Ovary (tissue), 9 donors: ENCODE results near the gene BPTF. TPM values are rescaled to one million over a fixed set of nuclear protein-coding genes. Genes with fewer than 3 reads are reported as not detected.
"Not testable (repeated sequence)": the region's sequence is repeated elsewhere in the genome, so short reads cannot be mapped to it uniquely, and the experiment has no call there.

ENCODE experiments used
- DNase-seq, 5 donors: peaks; one replicate each; pipeline ENCODE4 v3.0.0-alpha.2; 2019 to 2020
- H3K27ac ChIP-seq, 2 donors: fragments of 200-600 bp; one replicate each; pipeline versions ENCODE4 v1.5.1 to v1.8.0; 2019 to 2022
- H3K27me3 ChIP-seq: fragments of 200-600 bp; one replicate; pipeline ENCODE4 v1.8.0; 2022
- H3K36me3 ChIP-seq: fragments of 200-600 bp; sonication (generic); one replicate; pipeline ENCODE4 v1.5.1; 2019
- H3K4me1 ChIP-seq: one replicate; pipeline ENCODE4 v1.8.1; 2013; ENCODE audit warnings: mild to moderate bottlenecking, moderate library complexity; ENCODE audit not compliant: insufficient read depth
- H3K4me3 ChIP-seq: fragments of 200-600 bp; sonication (generic); one replicate; pipeline ENCODE4 v1.5.1; 2017
- H3K9me3 ChIP-seq, 2 donors: fragments of 200-600 bp in 1 of 2; sonication (generic) in 1 of 2; one replicate each; pipeline versions ENCODE4 v1.5.1 to v1.8.1; 2013 to 2019; ENCODE audit warnings: mild to moderate bottlenecking in 1 of 2, moderate library complexity in 1 of 2
- CTCF ChIP-seq, 3 donors: fragments of 450-650 bp in 2 of 3; fragments of 200-600 bp in 1 of 3; IDR thresholded peaks; one replicate each; pipeline versions ENCODE4 v1.5.1 to v1.8.0; 2016 to 2022; ENCODE audit warnings: antibody characterized with exemption in 3 of 3, mild to moderate bottlenecking in 1 of 3
- EP300 ChIP-seq: sonication (generic); formaldehyde crosslinking; IDR thresholded peaks from one replicate; pipeline ENCODE4 v1.6.1; 2017; ENCODE audit warnings: antibody characterized with exemption
- POLR2A ChIP-seq: fragments of 450-650 bp; IDR thresholded peaks from one replicate; pipeline ENCODE4 v1.6.1; 2017; ENCODE audit warnings: antibody characterized with exemption, mild to moderate bottlenecking, moderate library complexity
- WGBS, 3 donors: extraction: QIAGEN DNeasy Blood & Tissue Kit in 1 of 3; methylation state at CpG; one replicate each; pipeline versions ENCODE4 v1.1.5 to v1.1.7; 2013 to 2017; 5-methylcytosine and 5-hydroxymethylcytosine counted together
- intact Hi-C, 4 donors: fragments of 100-400 bp; cut with DNase I; formaldehyde crosslinking; loops; one replicate each; pipeline versions ENCODE4 v1.11.0 to v1.15.1; 2022 to 2023
- polyA plus RNA-seq, 2 donors: library from polyadenylated mRNA; stranded (reverse); fragments of 200-250 nt in 1 of 2; fragments of 350-450 nt in 1 of 2; fragmentation: Illumina TruSeq in 1 of 2; extraction: RNeasy Lipid Tissue Mini Kit (QIAGEN cat#74804) in 1 of 2; gene quantifications; one replicate each; pipeline ENCODE4 v1.2.3, GENCODE V29; 2013 to 2014
- total RNA-seq, 7 donors: library from RNA; depleted of rRNA in 2 of 7; stranded (reverse); fragments of >200 nt in 2 of 7; fragmentation: NEBNext Ultra II Directional in 3 of 7; extraction: Animal tissue kit (Norgen Biotek cat#: 25700) in 3 of 7; gene quantifications; one replicate each; pipeline versions ENCODE4 v1.1.0 to v1.2.4, GENCODE V29; 2016 to 2023
- donor health status: DM: no; HTN: no; CAD: no; lungs with moderate emphysema.
- donor health status: DM: no; HTN: no; CAD: no.
- donor health status: Bipolar disorder and iron deficiency.
- donor health status: DM: yes; HTN: yes; CAD: no.
- donor health status: DM: no; HTN: no; CAD: no.
- donor health status: DM: yes; HTN: yes; CAD: no.

BPTF gene
- total and polyA plus RNA-seq, 9 donors = 28.5 to 120 (median 91.7) TPM

- 87 to 94% (median 94%) methylated on average over 2 of the region's 2 CpGs for WGBS, 3 donors
- no peak for TF ChIP-seq CTCF (IDR thresholded peaks at IDR 0.05)
- no peak for TF ChIP-seq EP300
- no peak for TF ChIP-seq POLR2A
- Histone ChIP-seq H3K27me3 (no peaks in the 10 kb centered on the region), H3K27ac (no peak overlapping the region), H3K36me3 (no peaks in the 10 kb centered on the region), H3K4me3 (no peak overlapping the region), H3K9me3 (no peaks in the 10 kb centered on the region), H3K4me1 (peaks cover 7% of the 10 kb centered on the region)
- DNase-seq = no peak
- intact Hi-C loops = no loop called here
These were observed 12.7 kb downstream of the BPTF start for GRCh38 chr17:67837965-67838364.

- Histone ChIP-seq H3K4me3 (no peak overlapping the region), H3K36me3 (no peaks in the 10 kb centered on the region), H3K27ac (no peak overlapping the region), H3K4me1 (peaks cover 5% of the 10 kb centered on the region), H3K27me3 (no peaks in the 10 kb centered on the region), H3K9me3 (no peaks in the 10 kb centered on the region)
- no peak for DNase-seq
- TF ChIP-seq CTCF (IDR thresholded peaks at IDR 0.05) (no peak), POLR2A (no peak), EP300 (no peak)
- intact Hi-C loops = no loop called here
- WGBS, 3 donors = 85 to 90% (median 87%) methylated on average over 3 of the region's 3 CpGs
These were observed 13.2 kb downstream of the BPTF start for GRCh38 chr17:67838538-67838937.

GRCh38 chr17:67841992-67842391, 16.7 kb downstream of the BPTF start:
- no peak for TF ChIP-seq EP300
- TF ChIP-seq POLR2A = no peak
- no peak for TF ChIP-seq CTCF (IDR thresholded peaks at IDR 0.05)
- 97 to 98% (median 97%) methylated on average over 2 of the region's 2 CpGs for WGBS, 3 donors
- intact Hi-C loops = no loop called here
- H3K9me3 ChIP-seq = no peaks in the 10 kb centered on the region
- no peak for DNase-seq
- H3K36me3 ChIP-seq = no peaks in the 10 kb centered on the region
- H3K4me3 ChIP-seq = no peak overlapping the region
- H3K27ac ChIP-seq = no peak overlapping the region
- H3K4me1 ChIP-seq = no peaks in the 10 kb centered on the region
- H3K27me3 ChIP-seq = no peaks in the 10 kb centered on the region

GRCh38 chr17:67842648-67843047, 17.3 kb downstream of the BPTF start:
- Histone ChIP-seq H3K9me3 (no peaks in the 10 kb centered on the region), H3K27me3 (no peaks in the 10 kb centered on the region), H3K4me1 (no peaks in the 10 kb centered on the region), H3K36me3 (no peaks in the 10 kb centered on the region), H3K27ac (no peak overlapping the region), H3K4me3 (no peak overlapping the region)
- TF ChIP-seq EP300 = no peak
- no peak for TF ChIP-seq CTCF (IDR thresholded peaks at IDR 0.05)
- no peak for TF ChIP-seq POLR2A
- intact Hi-C loops = no loop called here
- no peak for DNase-seq

- Histone ChIP-seq H3K4me3 (no peak overlapping the region), H3K27ac (no peak overlapping the region), H3K36me3 (no peaks in the 10 kb centered on the region), H3K4me1 (no peaks in the 10 kb centered on the region), H3K27me3 (no peaks in the 10 kb centered on the region), H3K9me3 (no peaks in the 10 kb centered on the region)
- TF ChIP-seq CTCF (IDR thresholded peaks at IDR 0.05) (no peak), EP300 (no peak), POLR2A (no peak)
- DNase-seq = no peak
- intact Hi-C loops = no loop called here
- 87 to 92% (median 88%) methylated on average over 5 of the region's 5 CpGs for WGBS, 3 donors
These were observed 20.1 kb downstream of the BPTF start for GRCh38 chr17:67845374-67845773.

- intact Hi-C loops, H3K9me3 ChIP-seq, DNase-seq, H3K36me3 ChIP-seq, H3K27me3 ChIP-seq, H3K4me3 ChIP-seq, H3K27ac ChIP-seq, H3K4me1 ChIP-seq: not testable (repeated sequence)
- WGBS, 3 donors = 93 to 94% (median 94%) methylated on average over 5 of the region's 5 CpGs
These were observed 22.9 kb downstream of the BPTF start for GRCh38 chr17:67848189-67848588.

GRCh38 chr17:67848846-67849245, 23.5 kb downstream of the BPTF start:
- H3K4me3 ChIP-seq, H3K27me3 ChIP-seq: not testable (repeated sequence)

More at GRCh38 chr17:67848846-67849245, 23.5 kb downstream of the BPTF start:
- DNase-seq, H3K27ac ChIP-seq, H3K4me1 ChIP-seq, H3K9me3 ChIP-seq, intact Hi-C loops, H3K36me3 ChIP-seq: not testable (repeated sequence)
- WGBS, 3 donors = 94 to 95% (median 94%) methylated on average over 3 of the region's 3 CpGs
